BJ (cell line): ENCODE data around the gene L1CAM. TPM values are rescaled to one million over a fixed set of nuclear protein-coding genes. Genes with fewer than 3 reads are reported as not detected.

Experiments used
- CTCF ChIA-PET: fragments of 350-600 bp; formaldehyde crosslinking; extraction: SDS; loops from one replicate; lab custom pipeline; 2021; ENCODE audit warnings: antibody characterized with exemption, inconsistent platforms; lab: Yijun Ruan, JAX
- POLR2A ChIA-PET: fragments of 300-600 bp; sonication (Branson Sonifier 250); formaldehyde crosslinking; extraction: SDS; loops from one replicate; lab custom pipeline; 2021; ENCODE audit warnings: antibody characterized with exemption; lab: Charles Lee
- DNase-seq: peaks from one replicate; pipeline ENCODE4 v3.0.0-alpha.2; 2011; ENCODE audit warnings: low read depth
- H3K27me3 ChIP-seq: 2 replicates; pipeline ENCODE4 v1.6.0; 2011; ENCODE audit warnings: low read length; ENCODE audit not compliant: control insufficient read depth, insufficient read depth
- H3K36me3 ChIP-seq: 2 replicates; pipeline ENCODE4 v1.5.1; 2011; ENCODE audit warnings: low read length; ENCODE audit not compliant: control insufficient read depth, insufficient read depth
- H3K4me3 ChIP-seq: 2 replicates; pipeline ENCODE4 v1.5.1; 2011; ENCODE audit warnings: low read depth, mild to moderate bottlenecking, control low read depth, low read length
- polyA plus RNA-seq: library from polyadenylated mRNA; depleted of rRNA; stranded (reverse); fragments of >200 nt; gene quantifications from 2 replicates; pipeline ENCODE4 v1.2.3, GENCODE V29; 2011
- TF ChIP-seq, protein P1 (sequence below): IDR thresholded peaks from 2 replicates; pipeline ENCODE4 v1.5.1; 2011; ENCODE audit warnings: low read depth, mild to moderate bottlenecking, control low read depth, inconsistent platforms, low read length, moderate library complexity; ENCODE audit not compliant: insufficient read depth

Gene L1CAM
- polyA plus RNA-seq, 1 experiment: 62.0 TPM

DNA sequence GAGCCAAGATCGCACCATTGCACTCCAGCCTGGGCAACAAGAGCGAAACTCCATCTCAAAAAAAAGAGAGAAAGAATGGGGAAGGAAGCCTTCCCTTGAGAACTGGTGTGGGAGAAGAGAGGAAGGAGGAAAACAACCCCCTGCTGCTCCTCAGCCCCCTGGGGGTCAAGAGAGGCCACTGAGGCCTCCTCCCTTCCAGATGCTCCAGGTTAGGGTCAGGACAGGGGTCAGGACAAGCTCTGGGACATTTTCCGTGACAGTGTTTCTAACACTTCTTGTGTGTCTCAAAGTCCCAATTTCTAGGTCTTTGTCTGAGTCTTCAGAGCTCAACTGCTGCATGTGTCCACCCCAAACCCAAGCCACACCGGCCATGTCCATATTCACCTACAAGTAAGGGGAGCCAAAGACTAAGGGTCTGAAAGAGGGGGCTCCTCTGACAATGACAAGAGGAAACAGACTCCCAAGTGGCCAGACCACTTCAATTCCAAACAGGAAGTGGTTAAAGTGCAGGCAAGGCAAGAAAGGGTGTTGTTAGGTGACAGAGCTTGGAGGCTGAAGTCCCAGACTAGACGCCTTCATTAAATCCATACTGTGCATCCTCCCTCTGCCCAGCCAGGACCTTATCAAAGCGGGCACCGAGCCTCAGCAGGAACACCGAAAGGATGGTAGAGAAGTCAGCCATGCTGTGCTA is 8.3 kb downstream of the L1CAM start:
- no peak overlapping the region for H3K4me3 ChIP-seq
- TF ChIP-seq, protein P1, sequence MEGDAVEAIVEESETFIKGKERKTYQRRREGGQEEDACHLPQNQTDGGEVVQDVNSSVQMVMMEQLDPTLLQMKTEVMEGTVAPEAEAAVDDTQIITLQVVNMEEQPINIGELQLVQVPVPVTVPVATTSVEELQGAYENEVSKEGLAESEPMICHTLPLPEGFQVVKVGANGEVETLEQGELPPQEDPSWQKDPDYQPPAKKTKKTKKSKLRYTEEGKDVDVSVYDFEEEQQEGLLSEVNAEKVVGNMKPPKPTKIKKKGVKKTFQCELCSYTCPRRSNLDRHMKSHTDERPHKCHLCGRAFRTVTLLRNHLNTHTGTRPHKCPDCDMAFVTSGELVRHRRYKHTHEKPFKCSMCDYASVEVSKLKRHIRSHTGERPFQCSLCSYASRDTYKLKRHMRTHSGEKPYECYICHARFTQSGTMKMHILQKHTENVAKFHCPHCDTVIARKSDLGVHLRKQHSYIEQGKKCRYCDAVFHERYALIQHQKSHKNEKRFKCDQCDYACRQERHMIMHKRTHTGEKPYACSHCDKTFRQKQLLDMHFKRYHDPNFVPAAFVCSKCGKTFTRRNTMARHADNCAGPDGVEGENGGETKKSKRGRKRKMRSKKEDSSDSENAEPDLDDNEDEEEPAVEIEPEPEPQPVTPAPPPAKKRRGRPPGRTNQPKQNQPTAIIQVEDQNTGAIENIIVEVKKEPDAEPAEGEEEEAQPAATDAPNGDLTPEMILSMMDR: no peak
- DNase-seq: no peak
- H3K36me3 ChIP-seq: peaks cover 2% of the 10 kb centered on the region
- H3K27me3 ChIP-seq: no peaks in the 10 kb centered on the region
- CTCF ChIA-PET: no interaction called here
- POLR2A ChIA-PET: no interaction called here

DNA sequence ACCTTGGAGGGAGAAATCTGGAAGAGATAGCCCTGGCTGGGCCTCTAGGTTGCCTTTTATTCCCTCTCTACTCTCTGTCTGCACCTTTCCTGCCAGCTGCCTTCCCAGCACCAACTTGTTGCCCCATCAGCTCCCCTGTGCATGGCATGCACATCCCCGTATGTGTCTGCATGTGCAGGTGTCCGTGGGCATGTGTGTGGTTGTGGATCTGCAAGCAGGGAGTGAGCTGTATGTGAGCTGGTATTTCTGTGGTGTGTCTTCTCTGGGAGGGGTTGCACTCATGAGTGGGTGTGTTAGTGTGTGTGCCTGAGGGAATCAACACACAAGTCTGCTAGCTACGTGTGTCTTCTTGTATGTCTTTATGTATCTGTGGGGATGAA is 9.9 kb downstream of the L1CAM start:
- no peak for DNase-seq
- Histone ChIP-seq H3K4me3 (no peak overlapping the region), H3K36me3 (peaks cover 3% of the 10 kb centered on the region), H3K27me3 (no peaks in the 10 kb centered on the region)
- ChIA-PET POLR2A (no interaction called here), CTCF (no interaction called here)
- TF ChIP-seq, protein P1: no peak

DNA sequence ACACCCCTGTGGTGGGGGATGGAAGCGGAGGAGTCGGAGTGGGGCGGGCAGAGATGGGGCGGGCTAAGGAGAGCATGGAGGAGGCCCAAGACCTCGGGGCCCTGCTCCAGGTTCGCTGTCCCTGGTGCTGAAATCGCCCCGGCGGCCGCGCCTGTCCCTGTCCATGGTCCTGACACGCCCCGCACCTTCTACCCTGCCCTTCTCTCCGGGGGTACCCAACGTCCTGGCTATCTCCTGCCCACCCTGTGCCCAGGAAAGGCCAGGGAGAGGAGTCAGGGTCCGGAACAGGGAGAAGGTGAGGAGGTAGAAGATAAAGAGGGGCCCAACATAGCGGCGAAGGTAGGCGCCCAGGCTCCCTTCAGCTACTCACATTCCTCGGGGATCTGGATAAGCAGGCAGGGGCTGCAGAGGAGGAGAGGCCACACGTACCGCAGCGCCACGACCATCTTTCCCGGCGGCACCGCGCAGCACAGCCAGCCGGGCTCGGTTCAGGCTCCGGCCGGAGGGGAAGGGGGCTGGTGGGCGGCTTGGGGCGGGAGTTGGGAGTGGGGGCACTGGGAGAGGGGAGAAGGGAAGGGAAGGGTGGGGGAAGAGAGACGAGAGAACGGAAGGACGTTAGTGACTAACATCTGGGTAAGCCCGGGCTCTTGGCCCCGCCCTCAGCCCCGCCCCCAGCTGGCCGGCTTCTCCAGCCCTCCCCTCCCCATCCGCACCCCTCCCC is 10.4 kb downstream of the L1CAM start:
- ChIA-PET CTCF (no interaction called here), POLR2A (no interaction called here)
- TF ChIP-seq, protein P1: no peak
- H3K36me3 ChIP-seq: peaks cover 3% of the 10 kb centered on the region
- no peaks in the 10 kb centered on the region for H3K27me3 ChIP-seq
- H3K4me3 ChIP-seq: no peak overlapping the region
- no peak for DNase-seq

- ChIA-PET POLR2A (no interaction called here), CTCF (no interaction called here)
- H3K4me3 ChIP-seq: no peak overlapping the region
- no peaks in the 10 kb centered on the region for H3K27me3 ChIP-seq
- peaks cover 6% of the 10 kb centered on the region for H3K36me3 ChIP-seq
- TF ChIP-seq, protein P1: no peak
- no peak for DNase-seq
Measured at GRCh38 chrX:153874366-153875125, 11.4 kb downstream of the L1CAM start.

DNA sequence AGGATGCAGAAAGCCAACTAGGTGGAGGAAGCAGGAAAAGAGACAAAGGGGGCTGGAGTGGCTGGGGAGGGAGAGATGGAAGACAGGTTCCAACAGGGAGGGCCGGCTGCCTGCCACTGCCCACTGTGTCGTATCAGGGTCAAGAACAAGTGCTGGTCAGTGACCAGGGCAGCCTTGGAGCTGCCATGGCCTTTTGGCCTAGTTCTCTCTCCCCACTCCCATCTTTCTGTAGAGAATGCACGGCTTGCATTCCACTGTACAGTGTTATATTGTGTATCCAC is 11.9 kb downstream of the L1CAM start:
- CTCF ChIA-PET: no interaction called here
- POLR2A ChIA-PET: no interaction called here
- peaks cover 7% of the 10 kb centered on the region for H3K36me3 ChIP-seq
- H3K27me3 ChIP-seq: no peaks in the 10 kb centered on the region
- TF ChIP-seq, protein P1: no peak
- H3K4me3 ChIP-seq: no peak overlapping the region
- no peak for DNase-seq
